Prostate gland (tissue), 2 donors: Measurements from ENCODE around the gene TMEM174. TPM values are rescaled to one million over a fixed set of nuclear protein-coding genes. Genes with fewer than 3 reads are reported as not detected.

Experiments used
- DNase-seq: peaks from one replicate; pipeline ENCODE4 v3.0.0-alpha.2; 2019; ENCODE audit warnings: low spot score
- H3K27ac ChIP-seq, 2 donors: fragments of 200-600 bp; sonication (generic); 2 replicates each; pipeline ENCODE4 v1.5.1; 2017 to 2019
- H3K27me3 ChIP-seq: fragments of 200-600 bp; sonication (generic); replicated peaks from 2 replicates; pipeline ENCODE4 v1.5.1; 2019; ENCODE audit not compliant: insufficient read depth
- H3K36me3 ChIP-seq, 2 donors: fragments of 200-600 bp; sonication (generic); 1 replicate in 1 of 2; 2 replicates in 1 of 2; pipeline versions ENCODE4 v1.5.1 to v1.8.1; 2017 to 2019
- H3K4me1 ChIP-seq: fragments of 200-600 bp; sonication (generic); replicated peaks from 2 replicates; pipeline ENCODE4 v1.5.1; 2019
- H3K4me3 ChIP-seq, 2 donors: fragments of 200-600 bp; sonication (generic); 2 replicates each; pipeline ENCODE4 v1.5.1; 2017 to 2019
- H3K9me3 ChIP-seq: fragments of 200-600 bp; sonication (generic); 2 replicates; pipeline ENCODE4 v1.5.1; 2017
- CTCF ChIP-seq, 4 experiments: fragments of 200-600 bp in 2 of 4; fragments of 450-650 bp in 2 of 4; sonication (generic) in 2 of 4; IDR thresholded peaks; 1 replicate in 3 of 4; 2 replicates in 1 of 4; pipeline ENCODE4 v1.5.1; 2016 to 2019; ENCODE audit warnings: antibody characterized with exemption in 4 of 4, mild to moderate bottlenecking in 2 of 4, moderate library complexity in 2 of 4
- POLR2A ChIP-seq: fragments of 450-650 bp; IDR thresholded peaks from one replicate; pipeline ENCODE4 v1.6.1; 2016; ENCODE audit warnings: antibody characterized with exemption, mild to moderate bottlenecking
- POLR2AphosphoS5 ChIP-seq: sonication (generic); formaldehyde crosslinking; IDR thresholded peaks from one replicate; pipeline ENCODE4 v1.6.1; 2017; ENCODE audit warnings: antibody characterized with exemption
- WGBS: methylation state at CpG from one replicate; pipeline ENCODE4 v1.1.5; 2018; 5-methylcytosine and 5-hydroxymethylcytosine counted together
- intact Hi-C: fragments of 100-400 bp; cut with DNase I; formaldehyde crosslinking; loops from one replicate; pipeline ENCODE4 v1.14.2; 2022
- total RNA-seq, 2 donors: library from RNA; depleted of rRNA; stranded (reverse); fragments of >200 nt; gene quantifications; one replicate each; pipeline ENCODE4 v1.1.0, GENCODE V29; 2016

The TMEM174 gene
- total RNA-seq, 2 donors from 2014 or later = not detected

DNA sequence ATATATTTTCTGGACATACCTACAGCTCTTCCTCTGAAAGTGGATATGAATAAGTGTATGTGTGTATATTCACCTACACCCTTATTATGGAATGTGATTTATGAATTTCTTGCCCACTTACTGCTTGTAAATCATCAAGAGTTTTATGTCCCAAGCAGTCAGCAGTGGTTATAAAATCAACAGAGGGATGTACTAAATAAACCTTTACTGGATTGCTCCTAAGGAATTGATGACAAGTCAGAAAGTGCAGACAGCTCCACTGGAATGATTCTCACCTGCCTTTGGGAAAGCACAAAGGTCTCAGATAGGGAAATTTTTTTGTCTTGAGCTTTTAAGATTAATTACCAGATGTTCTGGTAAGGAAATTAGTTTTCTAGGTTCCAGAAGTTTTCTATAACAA is 9.3 kb downstream of the TMEM174 start:
- H3K4me1 ChIP-seq = no peaks in the 10 kb centered on the region
- no peak overlapping the region for H3K27ac ChIP-seq
- no peaks in the 10 kb centered on the region for H3K36me3 ChIP-seq
- H3K9me3 ChIP-seq = no peaks in the 10 kb centered on the region
- DNase-seq = no peak
- TF ChIP-seq POLR2AphosphoS5 = no peak
- TF ChIP-seq POLR2A = no peak
- no peak for TF ChIP-seq CTCF (IDR thresholded peaks at IDR 0.05)
- H3K27me3 ChIP-seq = no peaks in the 10 kb centered on the region
- intact Hi-C loops = no loop called here
- H3K4me3 ChIP-seq = no peak overlapping the region

DNA sequence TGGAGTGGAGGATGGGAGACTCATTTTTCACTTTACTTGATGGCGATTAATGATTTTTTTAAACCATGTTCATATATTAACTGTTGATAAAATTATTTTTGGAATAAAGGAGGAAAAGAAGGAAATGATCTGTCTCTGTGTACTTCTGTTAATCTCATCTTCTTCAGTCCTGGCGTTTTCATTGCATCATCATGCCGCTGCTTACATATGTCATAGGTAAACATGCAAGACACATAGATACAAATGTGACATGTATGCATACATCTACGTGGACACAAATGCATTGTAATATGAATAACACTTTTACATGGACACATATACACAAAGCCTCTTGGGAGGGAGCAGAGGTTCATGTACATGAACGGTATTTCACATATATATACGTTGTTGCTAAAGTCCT is 10.0 kb downstream of the TMEM174 start:
- no peaks in the 10 kb centered on the region for H3K36me3 ChIP-seq
- 70% methylated on average over 6 of the region's 6 CpGs for WGBS
- no peak for TF ChIP-seq POLR2A
- no peak for TF ChIP-seq POLR2AphosphoS5
- no peak for TF ChIP-seq CTCF (IDR thresholded peaks at IDR 0.05)
- no peaks in the 10 kb centered on the region for H3K27me3 ChIP-seq
- no peaks in the 10 kb centered on the region for H3K9me3 ChIP-seq
- DNase-seq = no peak
- intact Hi-C loops = no loop called here
- no peak overlapping the region for H3K4me3 ChIP-seq
- H3K27ac ChIP-seq = no peak overlapping the region
- H3K4me1 ChIP-seq = no peaks in the 10 kb centered on the region

DNA sequence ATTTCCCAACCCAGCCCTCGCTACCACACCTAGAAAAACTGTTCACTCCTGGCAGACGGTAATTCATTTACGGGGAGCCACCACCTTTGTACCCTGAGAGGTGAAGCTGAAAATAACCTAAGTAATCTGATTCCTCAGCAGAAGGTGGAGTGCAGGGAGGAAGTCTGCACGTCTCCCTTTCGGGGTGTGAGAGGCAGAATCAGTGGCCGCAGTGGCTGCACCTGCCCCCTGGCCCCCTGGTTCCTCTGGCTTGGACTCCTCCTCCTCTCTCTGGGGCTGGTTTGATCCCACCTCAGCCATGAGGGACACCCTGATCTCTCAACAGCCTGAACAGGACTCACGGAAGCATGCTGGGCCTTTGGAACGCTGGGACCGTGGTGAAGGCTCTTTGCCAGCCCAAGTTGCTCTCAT is 10.5 kb downstream of the TMEM174 start:
- Histone ChIP-seq H3K27me3 (no peaks in the 10 kb centered on the region), H3K36me3 (no peaks in the 10 kb centered on the region), H3K4me1 (no peaks in the 10 kb centered on the region), H3K9me3 (no peaks in the 10 kb centered on the region), H3K27ac (no peak overlapping the region), H3K4me3 (no peak overlapping the region)
- no peak for DNase-seq
- TF ChIP-seq POLR2AphosphoS5 = no peak
- 54% methylated on average over 9 of the region's 9 CpGs for WGBS
- intact Hi-C loops = no loop called here

- 87% methylated on average over 2 of the region's 2 CpGs for WGBS
- no peak for TF ChIP-seq POLR2AphosphoS5
- TF ChIP-seq CTCF (IDR thresholded peaks at IDR 0.05) = no peak
- no peak for TF ChIP-seq POLR2A
- Histone ChIP-seq H3K4me1 (no peaks in the 10 kb centered on the region), H3K4me3 (no peak overlapping the region), H3K36me3 (no peaks in the 10 kb centered on the region), H3K27me3 (no peaks in the 10 kb centered on the region), H3K27ac (no peak overlapping the region), H3K9me3 (no peaks in the 10 kb centered on the region)
- intact Hi-C loops = no loop called here
- no peak for DNase-seq
These were observed 14.0 kb downstream of the TMEM174 start for GRCh38 chr5:73186976-73187375.

DNA sequence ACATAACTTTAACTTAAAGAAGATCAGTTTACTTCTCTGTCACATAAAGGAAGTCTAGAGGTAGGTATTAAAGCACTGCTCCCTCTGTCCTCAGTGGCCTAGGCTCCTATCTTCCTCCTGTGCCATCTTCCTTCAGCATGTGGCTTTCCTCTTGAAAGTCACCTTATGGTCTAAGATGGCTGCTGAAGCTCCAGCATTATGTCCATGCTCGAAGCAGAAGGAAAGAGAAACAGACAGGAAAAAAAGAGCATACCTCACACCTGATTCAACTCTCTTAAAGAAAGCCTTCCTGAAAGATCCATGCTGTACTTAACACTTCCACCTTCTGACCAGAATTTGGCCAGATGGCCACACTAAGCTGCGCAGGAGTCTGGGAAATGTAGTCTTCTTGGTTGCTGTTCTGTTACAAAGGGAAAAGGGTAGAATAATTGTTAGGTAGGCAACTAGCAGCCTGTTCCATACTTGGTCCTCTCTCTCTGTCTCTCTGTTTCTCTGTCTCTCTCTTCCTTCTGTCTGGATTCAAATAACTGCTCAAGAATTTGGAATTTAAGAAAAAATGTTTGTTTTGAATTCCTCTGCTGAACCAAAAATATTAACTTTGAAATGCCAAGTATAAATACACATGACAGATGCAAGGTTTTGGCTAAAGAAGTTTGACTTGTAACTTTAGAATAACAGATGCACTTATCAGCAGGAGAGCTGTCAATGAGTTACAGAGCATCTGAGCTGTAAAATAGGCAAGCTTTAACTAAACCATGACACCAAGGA is 16.0 kb downstream of the TMEM174 start:
- H3K4me3 ChIP-seq = no peak overlapping the region
- no peaks in the 10 kb centered on the region for H3K27me3 ChIP-seq
- intact Hi-C loops = no loop called here
- DNase-seq = no peak
- no peaks in the 10 kb centered on the region for H3K4me1 ChIP-seq
- WGBS = 86% methylated on average over 2 of the region's 2 CpGs
- no peak overlapping the region for H3K27ac ChIP-seq
- H3K9me3 ChIP-seq = no peaks in the 10 kb centered on the region
- no peak for TF ChIP-seq POLR2AphosphoS5
- TF ChIP-seq POLR2A = no peak
- no peak for TF ChIP-seq CTCF (IDR thresholded peaks at IDR 0.05)
- no peaks in the 10 kb centered on the region for H3K36me3 ChIP-seq
